Stimulated activated CD4-positive, alpha-beta T cell treated with anti-CD3 and anti-CD28 coated beads, Interleukin-15, amount 100 ng/mL, for 48 hours (primary cell): ENCODE results near the gene GYS1.

Experiments
- DNase-seq, 2 donors: peaks; one replicate each; pipeline ENCODE4 v3.0.0-alpha.2; 2020; ENCODE audit warnings: low read depth in 2 of 2

The GYS1 gene

GRCh38 chr19:49017666-49018351 lies 24.7 kb upstream of the GYS1 start:
- DNase-seq, result peak in 1 of 2 donors; percentile 46

- no peak for DNase-seq
These were observed 24.0 kb upstream of the GYS1 start, which contains the start of gene LHB for GRCh38 chr19:49017041-49017665. TSS of gene LHB (minus strand) at chr19:49017091. CDS start at chr19:49017081, 10 bp downstream.

- no peak for DNase-seq
These were observed 23.1 kb upstream of the GYS1 start for GRCh38 chr19:49016067-49016839.

- DNase-seq, result no peak
These were observed 21.8 kb upstream of the GYS1 start for GRCh38 chr19:49014870-49015255.

GRCh38 chr19:49014123-49014869 lies 21.2 kb upstream of the GYS1 start:
- no peak for DNase-seq

GRCh38 chr19:49011194-49011593 lies 18.1 kb upstream of the GYS1 start:
- no peak for DNase-seq

- DNase-seq, result no peak
These were observed 17.3 kb upstream of the GYS1 start for GRCh38 chr19:49010453-49010852.

GRCh38 chr19:49009828-49010227 lies 16.7 kb upstream of the GYS1 start:
- no peak for DNase-seq

- DNase-seq, result no peak
These were observed 13.8 kb upstream of the GYS1 start for GRCh38 chr19:49006905-49007304.

- DNase-seq, result no peak
These were observed 12.0 kb upstream of the GYS1 start for GRCh38 chr19:49004964-49005614.

- no peak for DNase-seq
These were observed 11.0 kb upstream of the GYS1 start for GRCh38 chr19:49004133-49004532.

- peak in 1 of 2 donors; percentile 72 for DNase-seq
These were observed 6.6 kb upstream of the GYS1 start for GRCh38 chr19:48999481-49000325.

GRCh38 chr19:48997972-48998371 lies 4.9 kb upstream of the GYS1 start:
- peak in 1 of 2 donors; percentile 52 for DNase-seq

GRCh38 chr19:48994035-48994386 lies 902 bp upstream of the GYS1 start:
- no peak for DNase-seq

- no peak for DNase-seq
These were observed 431 bp downstream of the GYS1 start for GRCh38 chr19:48992581-48993174.

GRCh38 chr19:48991873-48992580 lies 1.1 kb downstream of the GYS1 start:
- no peak for DNase-seq

- DNase-seq, result no peak
These were observed 2.0 kb downstream of the GYS1 start for GRCh38 chr19:48991011-48991609.

- DNase-seq, result no peak
These were observed 2.7 kb downstream of the GYS1 start for GRCh38 chr19:48990400-48990799.

GRCh38 chr19:48989701-48990291 lies 3.3 kb downstream of the GYS1 start:
- no peak for DNase-seq
